NK-92 (cell line): ENCODE results near the gene ARHGEF12.

Source experiments
- DNase-seq: peaks from one replicate; lab custom pipeline; 2025; ENCODE audit not compliant: unreplicated experiment; lab: John Stamatoyannopoulos, UW

Gene ARHGEF12

DNA sequence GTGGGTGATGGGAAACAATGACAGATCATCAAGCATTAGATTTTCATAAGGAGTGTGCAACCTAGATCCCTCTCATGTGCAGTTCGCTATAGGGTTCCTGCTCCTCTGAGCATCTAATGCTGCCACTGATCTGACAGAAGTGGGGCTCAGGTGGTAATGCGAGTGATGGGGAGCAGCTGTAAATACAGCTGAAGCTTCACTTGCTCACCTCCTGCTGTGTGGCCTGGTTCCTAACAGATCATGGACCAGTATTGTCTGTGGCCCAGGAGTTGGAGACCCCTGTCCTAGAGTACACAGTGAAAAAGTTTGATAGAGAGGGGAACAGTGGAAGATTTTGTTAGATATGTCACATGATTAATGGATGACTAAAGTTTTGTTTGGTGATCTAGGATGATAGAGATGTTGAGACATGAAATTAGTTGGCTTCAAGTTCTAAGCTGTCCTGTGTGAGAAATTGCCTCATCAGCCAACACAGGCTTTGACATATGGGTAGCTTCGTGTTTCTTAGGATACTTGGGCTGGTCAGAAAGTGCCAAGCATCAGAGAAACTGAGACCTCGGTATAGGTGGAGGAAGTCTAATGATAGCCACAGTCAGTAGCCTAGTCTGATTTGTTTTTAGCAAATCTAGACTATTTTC lies 47.4 kb downstream of the ARHGEF12 start:
- DNase-seq, result no peak

DNA sequence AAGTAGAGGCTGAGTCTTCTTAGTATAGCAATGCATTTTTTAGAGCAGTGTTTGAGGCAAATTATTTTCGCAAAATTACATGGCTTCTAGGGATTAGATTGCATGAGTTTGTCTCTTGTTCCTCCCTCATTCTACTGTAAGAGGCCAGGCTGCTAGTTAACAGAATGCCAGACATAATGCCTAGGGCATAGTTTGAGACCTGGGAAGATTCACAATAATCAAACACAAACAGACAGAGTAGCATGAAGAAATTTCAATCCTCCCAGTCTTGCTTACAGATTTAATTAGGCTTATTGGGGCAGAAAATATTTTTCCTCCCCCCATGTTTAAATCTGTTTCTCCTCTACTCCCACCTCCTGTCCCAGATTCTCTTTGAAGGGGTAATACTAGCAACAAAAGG lies 48.3 kb downstream of the ARHGEF12 start:
- no peak for DNase-seq

DNA sequence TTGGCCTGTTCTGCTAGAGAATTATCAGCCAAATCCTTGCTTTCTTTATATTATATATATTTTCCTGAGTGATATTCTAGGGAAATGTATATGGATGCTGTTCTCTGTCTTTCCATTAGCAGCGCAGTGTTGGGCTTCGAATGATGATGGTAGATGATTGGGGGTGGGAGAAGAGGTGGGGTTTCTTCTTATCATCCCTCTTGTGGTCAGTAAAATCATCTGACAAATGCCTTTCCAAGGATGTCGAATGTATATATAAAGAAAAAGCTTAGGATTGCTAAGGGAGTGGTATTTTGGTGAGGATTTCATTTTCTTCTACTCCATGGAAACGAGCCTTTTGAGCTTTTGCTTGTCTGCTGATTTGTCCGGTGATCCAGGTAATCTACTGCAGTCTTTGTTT lies 48.9 kb downstream of the ARHGEF12 start:
- DNase-seq, result no peak

DNA sequence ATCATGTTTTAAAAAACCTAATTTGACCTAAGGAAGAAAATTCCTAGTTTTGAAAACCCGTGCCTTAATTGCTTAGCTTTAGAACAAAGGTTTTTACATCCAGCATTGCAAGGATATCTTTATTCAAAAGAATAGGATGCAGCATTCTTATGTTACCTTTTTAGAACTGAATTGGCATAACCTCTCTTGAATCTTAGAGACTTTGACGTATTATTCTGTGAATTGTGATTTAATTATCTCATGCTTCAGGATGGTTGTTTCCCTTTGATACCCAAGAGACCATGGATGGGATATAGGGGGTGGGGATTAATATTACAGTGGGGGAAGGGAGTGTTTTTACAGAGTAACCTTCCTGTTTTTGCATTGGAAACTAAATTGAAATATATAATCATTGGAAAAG lies 49.4 kb downstream of the ARHGEF12 start:
- DNase-seq, result no peak

DNA sequence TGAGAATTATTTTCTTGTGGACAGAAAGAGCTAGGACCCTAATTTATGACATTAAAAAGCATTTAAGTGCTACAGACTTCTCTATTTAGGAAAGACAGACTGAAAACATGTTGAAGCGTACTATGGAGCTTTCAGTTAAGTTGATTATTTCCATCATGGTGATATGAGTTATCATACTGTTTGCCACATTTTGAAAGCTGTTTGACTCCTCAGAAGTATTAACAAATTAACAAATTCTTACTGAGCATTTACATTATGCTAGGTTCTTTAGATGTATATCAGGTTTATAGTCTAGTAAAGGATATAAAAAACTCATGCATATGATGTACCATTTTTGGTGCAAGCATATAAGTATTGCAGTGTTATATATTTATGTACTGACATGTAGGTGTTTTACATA lies 50.1 kb downstream of the ARHGEF12 start:
- no peak for DNase-seq

DNA sequence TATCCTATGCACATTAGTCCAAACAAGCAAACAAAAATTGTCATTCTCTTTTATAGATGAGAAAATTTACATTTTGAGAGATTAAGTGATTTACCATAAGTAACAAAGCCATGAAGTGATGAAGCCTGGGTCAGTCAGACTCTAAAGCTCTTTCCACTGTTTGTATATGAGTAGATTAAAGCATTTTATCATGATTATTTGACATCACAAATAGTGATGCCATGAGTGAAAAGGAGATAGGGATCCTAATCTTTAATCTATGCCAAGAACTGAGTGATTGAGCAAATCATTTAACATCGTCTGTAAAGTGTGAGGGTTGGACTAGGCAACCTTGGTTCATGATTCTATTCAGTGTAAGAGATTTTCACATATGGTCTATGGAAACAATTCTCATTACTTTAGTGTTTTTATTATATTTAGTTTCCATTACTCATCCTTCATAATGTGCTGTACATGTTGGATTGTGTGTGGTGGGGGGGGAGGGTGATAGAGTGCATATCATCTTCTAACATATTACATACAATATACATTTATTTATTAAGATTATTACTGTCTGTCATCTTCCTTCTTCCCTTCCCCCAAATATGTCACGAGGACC lies 50.7 kb downstream of the ARHGEF12 start:
- DNase-seq, result no peak

DNA sequence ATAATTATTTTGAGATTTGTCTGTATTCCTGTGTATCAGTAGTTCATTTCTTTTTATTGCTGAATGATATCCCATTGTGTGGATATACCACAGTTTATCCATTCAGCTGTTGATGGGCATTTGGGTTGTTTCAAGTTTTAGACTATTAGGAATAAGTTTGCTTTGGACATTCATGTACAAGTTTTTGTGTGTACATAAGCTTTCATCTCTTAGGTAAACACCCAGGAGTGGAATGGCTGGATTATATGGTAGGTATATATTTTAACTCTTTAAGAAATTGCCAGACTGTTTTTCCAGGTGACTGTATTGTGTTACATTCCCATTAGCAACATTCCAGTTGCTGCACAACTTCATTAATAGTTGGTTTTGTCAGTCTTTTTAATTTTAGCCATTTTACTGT lies 52.0 kb downstream of the ARHGEF12 start:
- DNase-seq, result no peak

DNA sequence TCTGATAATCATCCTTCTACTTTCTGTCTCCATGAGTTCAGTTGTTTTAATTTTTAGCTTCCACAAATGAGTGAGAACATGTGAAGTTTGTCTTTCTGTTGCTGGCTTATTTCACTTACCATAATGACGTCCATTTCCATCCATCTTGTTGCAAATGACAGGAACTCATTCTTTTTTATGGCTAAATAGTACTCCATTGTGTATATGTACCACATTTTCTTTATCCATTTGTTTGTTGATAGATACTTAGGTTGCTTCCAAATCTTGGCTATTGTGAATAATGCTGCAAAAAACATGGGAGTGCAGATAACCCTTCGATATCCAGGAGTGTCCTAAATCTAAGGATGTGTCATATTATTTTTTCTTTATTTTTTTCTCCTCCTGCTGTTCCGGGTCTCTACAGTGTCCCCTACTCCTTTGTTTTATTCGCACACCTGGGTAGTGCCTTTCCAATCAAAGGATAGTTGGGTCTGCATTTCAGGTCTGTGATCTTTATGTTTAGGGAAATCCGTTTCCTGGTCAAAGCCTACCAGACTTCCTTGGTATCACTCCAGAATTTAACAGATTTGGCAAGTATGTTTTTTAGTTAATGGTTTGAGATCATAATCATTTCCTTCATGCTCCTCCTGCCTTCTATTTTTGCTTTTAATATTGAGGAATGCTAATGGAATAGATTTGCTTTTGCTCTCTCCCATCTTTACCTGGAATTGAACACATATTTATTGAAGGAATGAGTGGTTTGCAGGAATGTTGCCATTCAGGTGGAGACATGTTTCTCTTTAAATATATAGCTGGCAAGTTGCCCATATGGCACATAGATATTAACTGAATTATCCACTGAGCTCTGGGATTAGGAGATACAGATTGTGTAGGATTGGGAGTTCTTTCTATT lies 53.7 kb downstream of the ARHGEF12 start:
- DNase-seq, result no peak

DNA sequence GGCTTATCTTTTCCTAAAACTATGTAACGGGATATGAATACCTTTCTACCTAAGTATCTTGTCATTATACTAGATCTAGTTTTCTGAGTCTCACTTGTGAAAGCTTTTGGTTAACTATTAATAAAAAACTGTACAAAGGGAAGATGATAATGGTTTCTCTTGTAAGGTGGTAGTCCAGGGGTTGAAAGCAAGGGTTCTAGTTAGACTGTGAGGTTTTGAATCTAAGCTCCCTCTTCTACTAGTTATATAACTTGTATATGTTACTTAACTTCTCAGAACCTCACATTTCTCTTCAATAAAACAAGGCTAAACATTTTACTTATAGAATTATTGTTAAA lies 54.3 kb downstream of the ARHGEF12 start:
- no peak for DNase-seq

DNA sequence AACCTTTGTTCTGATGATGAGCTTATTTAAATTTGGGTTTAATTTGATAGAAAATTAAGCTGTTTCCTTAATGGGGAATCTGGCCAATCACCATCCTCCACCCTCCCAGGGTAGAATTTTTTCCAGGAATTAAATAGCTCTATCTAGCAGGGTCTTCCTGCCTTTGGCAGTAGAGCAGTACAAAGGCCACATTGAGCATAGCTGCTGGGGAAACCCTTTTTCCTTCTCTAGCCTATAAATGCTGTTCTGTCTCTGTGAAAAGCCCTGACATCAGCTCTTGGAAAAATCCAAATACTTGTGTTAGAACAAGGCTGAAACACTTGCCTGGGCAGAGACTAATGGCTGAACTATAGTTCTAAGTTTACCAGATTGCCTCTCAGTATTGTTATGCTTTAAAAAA lies 55.1 kb downstream of the ARHGEF12 start:
- DNase-seq, result no peak

DNA sequence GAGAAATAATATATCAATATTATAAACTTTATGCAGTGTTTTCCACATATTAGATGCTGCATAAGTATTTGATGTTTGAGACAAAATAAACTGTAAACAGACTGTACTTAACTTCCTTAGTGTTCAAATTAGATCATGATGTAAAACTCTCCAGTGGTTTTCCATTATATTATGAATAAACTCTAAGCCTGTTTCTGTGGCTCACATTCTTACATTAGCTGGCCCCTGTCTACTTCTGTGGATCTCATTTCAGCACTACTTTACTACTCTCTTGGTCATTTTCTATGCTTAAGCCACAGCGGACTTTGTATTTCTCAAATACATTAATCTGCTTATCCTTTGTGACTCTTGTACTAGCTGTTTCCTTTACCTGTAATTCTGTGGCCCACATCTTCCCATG lies 55.6 kb downstream of the ARHGEF12 start:
- no peak for DNase-seq

DNA sequence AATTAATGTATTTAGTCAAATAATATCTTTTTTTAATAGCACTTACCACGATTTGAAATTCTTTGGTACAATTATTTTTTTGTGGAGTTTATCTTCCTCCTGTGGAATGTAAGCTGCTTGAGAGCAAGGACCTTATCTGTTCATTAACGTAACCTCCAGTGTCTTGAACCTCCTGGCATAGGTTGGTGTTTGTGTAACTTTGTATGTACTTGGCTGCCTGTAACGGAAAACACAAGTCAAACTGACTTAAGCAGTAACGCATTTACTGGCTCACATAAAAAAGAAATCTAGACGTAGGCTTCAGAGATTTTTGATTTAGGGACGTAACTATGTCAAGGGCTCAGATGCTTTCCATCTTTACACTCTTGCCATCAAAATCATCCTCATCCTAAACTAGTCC lies 56.1 kb downstream of the ARHGEF12 start:
- DNase-seq, result no peak

DNA sequence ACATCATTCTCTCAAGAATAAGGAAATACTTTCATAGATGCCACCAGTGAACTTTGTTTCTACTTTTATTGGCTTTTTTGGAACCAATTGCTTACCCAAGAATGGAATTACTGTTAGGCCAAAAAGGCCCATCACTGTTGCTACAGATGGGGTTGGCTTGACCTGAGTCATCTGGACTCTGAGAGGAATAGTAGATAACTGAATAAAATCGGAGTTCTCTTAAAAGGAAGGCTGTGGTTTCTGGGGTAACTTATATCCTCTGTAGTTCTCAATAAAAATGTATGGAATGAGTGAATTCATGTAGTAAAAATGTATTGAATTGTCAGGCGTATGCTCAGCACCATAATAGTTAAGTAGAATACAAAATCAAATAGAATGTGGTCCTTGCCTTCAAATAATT lies 56.6 kb downstream of the ARHGEF12 start:
- no peak for DNase-seq

DNA sequence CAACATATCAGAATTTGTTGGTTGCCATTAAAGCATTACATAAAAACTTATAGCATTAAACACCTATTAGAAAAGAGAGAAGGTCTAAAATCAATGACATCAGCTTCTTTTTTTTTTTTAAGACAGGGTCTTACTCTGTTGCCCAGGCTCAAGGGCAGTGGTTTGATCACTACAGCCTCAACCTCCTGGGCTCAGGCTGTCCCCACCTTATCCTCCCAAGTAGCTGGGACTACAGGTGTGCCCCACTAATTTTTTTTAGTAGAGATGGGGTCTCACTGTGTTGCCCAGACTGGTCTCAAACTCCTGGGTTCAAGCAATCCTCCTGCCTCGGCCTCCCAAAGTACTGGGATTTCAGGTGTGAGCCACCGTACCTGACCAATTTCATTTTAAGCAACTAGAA lies 57.9 kb downstream of the ARHGEF12 start:
- no peak for DNase-seq

DNA sequence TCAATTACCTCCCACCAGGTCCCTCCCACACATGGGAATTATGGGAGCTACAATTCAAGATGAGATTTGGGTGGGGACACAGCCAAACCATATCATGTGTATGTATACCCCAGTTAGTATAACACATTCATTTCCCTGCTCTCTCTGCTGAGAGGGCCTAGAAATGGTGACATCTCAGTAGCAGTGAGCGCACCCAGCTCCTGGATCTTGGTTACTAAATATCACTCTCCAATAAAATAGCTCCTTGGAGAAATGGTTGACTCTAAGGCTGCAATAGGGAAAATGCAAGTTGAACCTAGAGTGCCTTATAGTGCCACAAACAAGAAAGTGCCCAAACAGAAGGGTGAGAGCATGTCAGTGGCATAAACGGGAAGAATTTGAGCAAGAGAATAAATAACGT lies 59.6 kb downstream of the ARHGEF12 start:
- DNase-seq, result no peak

DNA sequence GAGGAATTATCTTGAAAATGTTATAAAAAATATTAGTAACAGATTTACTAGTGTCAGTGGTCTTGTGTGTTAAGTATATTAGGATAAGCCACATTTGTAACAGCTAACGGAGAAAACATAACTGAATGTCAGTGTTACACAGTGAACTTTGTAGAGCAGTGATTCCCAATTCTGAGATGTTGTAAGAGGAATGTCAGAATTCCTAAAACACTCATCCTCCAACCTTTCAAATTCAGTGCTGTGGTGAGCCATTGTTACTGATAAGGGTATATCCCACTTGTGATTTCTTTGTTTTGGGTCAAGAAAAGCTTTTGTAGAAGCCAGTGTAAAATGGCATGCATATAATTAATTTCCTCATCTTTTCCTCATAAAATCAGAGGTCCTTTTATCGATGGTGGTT lies 61.9 kb downstream of the ARHGEF12 start:
- no peak for DNase-seq

DNA sequence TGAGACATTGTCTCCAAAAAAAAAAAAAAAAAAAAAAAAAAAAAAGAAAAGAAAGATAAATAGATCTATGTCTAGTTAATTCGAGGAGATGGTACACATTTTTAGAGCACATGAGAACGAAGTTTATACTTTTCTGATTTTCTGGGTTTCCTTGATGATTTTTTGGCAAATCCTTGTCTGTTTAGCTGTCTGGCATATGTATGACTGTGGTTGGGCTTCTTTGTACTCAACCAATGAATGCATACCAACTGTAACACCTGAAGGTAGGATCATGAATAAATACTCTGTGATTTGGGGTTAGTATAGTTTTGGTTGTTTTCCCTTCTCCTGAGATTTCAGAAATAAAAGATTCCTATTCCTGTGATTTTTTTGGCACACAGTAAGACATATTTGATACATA lies 63.1 kb downstream of the ARHGEF12 start:
- DNase-seq, result no peak

DNA sequence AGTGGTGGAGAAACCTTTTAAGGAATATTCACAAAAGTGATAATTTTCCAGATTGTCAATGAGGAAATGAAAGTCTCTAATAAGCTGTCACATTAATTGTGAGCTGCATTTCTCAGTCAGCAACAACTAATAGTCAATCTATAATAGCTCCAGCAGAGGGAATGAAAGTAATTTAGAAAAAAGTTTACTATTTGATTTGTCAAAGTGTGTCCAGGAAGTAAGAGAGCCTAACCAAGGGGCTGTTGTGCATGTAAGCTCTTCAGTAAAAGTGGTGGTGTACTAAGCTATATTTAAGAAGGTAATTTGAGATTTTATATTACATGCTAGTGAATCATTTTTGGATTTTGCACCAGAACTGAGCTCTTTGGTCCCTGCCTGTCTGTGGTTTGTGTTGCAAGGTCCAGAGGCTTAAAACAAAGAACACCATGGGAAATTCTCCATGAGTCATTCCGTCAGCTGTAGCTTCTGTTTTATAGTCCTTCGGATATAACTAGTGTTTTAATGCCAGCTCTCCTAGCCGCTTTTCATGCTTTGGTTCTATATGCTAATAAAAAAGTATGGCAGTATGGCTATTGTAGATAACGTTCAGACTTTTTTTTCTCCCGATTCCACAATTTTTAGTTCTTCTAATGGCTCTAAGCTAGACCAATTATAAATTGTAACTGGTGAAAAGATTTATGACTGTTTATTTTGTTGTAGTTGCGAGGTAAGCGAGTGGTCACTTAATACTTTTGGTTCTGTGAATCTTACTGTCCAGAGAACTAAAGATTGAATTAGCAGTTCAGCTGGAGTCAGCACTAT lies 64.6 kb downstream of the ARHGEF12 start:
- no peak for DNase-seq

DNA sequence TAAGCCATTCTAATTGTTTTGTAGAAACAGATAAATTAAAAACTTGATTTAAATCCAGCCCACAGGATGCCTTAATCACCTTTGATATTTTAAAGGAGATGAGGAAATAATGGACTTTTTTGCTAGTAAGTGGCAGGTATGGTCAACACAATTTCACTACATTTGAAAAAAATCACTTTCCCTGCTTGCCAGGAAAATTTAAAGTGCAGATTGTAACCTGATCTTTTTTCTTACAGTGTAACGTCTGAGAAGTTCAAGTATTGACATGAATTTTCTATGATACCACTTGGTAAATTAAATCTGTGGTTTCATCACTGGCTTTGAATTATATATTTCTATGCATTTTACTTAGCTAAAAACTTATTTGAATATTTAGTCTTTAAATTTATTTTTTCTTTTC lies 65.3 kb downstream of the ARHGEF12 start:
- no peak for DNase-seq

DNA sequence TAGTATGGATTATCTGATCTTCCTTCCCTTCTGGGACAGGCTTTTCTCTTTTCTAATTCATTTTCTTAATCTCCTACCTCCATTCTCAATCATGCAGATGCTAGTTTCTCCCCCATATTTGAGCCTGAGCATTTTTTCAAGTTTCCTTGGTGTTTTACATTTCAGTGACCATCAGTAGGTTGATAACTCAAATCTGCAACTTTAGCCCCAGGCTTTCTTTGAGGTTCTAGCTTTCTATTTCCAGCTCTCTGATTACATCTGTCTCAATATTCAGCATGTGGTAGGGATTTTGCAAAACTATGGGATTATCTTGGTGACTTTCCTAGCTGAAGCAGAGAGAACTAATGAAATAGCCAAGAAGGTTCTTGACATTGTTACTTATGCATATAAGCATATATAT lies 67.8 kb downstream of the ARHGEF12 start:
- DNase-seq, result no peak

DNA sequence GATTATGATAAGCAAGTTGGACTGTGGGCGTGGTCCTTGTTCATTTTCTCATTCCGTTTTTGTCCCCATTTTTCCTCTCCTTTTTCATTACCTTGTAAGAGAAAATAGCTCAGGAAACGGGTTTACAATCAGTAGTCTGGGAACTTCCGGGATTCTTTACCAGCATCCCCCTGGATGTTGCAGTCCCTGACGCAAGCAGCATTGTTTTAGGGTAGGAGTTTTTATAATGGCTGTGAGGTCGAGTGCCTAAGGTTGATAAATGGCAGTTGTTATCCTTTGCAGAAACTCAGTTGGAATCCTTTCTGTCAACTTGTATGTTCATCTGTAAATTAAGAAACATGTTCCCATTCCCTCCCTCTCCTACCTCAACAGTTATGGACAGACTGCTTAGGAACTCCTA lies 68.3 kb downstream of the ARHGEF12 start:
- no peak for DNase-seq

DNA sequence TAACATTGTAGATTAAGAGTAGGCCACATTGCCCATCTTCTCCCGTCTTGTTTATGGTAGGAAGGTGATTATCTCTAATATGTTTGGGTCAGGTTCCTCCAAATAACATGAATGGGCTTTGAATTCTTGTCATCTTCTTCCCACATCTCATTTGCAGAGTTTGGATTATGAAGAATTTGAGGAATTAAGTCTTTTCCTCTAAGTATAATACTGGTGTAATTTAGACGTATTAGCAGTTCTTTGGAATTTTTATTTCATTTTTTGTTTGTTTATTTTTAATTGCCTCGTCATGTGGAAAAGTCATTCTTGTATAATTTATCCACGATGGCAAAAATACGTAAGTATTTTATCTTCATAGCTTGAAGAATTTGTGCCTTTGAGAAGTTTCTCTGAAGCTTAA lies 73.4 kb downstream of the ARHGEF12 start:
- no peak for DNase-seq
